NCI-H128 (cell line): ENCODE data around the gene ARHGAP15.

Source experiments
- DNase-seq: peaks from one replicate; lab custom pipeline; 2025; ENCODE audit not compliant: unreplicated experiment; lab: John Stamatoyannopoulos, UW

The ARHGAP15 gene

DNA sequence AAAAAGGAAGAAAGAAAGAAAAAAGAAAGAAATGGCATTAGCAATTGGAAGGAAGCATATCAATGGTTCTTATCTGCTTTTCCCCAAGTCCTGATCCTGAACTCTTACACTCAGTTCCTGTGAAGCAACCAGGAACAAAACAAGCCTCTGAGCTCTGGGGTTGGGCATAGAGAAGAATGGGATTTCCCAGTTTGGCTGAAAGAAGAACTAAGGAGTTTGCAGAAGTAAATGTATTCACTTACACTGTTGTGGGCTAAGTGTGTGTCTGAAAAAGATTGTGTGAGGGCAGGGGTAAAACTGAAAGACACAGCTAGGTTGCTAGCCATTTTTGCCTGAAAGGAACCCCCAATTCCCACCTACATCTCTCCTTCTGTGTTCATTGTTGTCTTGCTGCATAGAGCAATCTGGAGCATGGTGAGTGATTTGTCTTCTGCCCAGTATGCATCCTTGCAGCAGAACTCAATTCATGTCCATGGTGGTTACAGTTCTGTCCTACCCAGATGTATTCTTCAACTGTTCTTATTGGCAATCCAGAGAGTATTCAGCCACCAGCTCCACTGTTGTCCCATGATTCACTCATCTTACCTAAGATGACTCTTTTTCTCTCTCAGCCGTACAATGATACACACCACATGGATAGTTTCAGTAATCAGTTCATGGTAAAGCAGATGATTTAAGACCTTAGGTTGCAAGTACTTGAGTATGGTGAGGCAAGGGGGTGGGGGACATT, 348.7 kb downstream of the ARHGAP15 start:
- DNase-seq, result no peak

DNA sequence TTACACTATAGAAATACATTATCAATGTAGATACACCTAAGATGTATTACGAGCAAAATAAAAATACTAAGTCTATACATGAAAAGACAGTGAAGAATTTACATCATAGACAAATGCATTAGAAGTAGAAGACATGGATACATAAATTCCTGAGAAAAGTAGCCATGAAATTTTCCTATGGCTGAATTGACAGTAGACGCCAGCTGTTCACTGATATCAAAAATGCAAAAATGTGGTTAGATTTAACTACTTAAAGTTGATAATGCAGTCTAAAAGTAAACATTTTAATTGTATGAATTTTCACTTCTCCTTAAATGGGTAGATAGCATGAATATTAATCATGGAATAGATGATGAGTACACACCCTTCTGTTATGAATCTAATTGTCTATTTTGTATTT, 350.9 kb downstream of the ARHGAP15 start:
- no peak for DNase-seq

DNA sequence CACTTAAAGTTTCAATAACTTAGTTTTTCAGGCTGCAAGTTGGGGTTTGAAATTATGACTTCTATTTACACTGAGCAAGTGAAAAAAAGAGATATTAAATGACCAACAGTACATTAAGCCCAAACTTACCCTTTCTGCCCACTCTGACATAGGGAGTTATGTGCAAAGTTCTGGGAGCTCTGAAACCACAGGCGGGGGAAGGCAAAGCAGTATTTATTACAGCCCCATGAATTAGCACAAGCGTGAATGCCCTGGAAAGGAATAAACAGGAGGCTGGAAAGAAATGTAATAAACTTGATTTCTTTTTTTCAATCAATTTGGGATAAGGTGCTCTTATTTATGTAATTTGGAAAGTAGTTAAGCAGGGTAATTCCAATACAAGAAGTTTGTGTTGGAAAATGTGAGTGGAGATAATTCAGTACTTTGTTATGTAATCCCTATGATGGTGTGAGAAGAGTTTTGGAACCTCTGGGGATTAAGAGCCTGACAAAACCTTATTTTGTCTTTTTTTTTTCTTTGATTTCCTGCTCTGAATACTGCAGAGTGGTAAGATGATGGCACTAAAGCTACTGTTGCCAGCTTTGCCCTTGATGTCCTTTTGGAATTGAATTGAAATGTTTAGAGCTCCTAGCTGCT, 351.5 kb downstream of the ARHGAP15 start:
- DNase-seq, result no peak

DNA sequence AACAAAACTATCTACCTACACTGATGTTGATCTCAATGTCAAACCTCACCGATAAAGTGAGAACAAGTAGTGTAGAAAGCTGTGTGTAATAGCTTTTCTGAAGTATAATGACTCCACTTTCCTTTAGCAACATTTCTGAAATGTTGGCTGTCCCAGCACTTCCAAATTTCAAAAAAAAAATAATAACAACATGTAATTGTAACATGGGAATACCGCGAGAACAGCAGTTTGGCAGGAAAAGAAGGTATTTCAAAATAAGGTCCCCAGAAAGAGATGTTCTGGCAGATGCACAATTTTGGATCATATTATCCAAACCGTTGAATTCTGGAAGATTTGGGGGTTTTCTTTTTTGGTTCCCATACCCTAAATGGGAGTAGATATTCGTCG, 352.0 kb downstream of the ARHGAP15 start:
- no peak for DNase-seq

DNA sequence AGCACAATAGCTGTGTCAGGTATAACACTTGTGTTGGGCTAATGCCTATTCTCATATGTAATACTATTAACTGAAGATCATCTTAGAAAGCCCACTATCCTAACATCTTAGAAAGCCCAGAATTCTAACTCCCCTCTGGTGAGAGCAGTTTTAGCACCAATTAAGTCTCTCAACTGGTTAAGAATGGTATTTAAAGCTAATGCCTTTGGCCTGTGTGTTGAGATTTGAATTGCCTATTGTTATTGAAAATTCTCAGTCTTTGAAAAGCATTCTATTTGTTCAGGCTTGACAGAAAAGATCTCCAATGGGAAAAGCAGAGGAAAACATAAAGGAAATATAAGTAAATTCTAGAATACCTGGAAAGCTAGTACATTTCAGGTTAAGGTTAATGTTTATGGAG, 352.5 kb downstream of the ARHGAP15 start:
- no peak for DNase-seq

DNA sequence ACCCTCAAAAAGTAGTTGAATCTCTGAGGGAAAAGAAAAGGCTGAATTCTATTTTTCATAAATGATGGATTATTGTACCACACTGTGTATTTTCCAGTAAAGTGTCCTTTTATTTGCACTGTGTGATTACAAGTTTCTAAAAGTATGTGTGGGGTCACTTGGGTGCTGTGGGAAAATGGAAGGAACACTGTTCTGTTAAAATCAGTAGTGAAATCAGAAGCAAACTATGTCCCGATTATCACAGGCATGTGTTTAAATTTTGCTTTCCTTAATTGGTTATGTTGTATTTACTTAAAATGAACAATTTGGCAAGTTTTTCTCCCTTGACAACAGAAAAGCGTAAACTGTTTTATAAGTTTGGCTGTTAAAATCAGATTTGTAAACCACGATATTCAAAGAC, 353.1 kb downstream of the ARHGAP15 start:
- DNase-seq, result no peak

DNA sequence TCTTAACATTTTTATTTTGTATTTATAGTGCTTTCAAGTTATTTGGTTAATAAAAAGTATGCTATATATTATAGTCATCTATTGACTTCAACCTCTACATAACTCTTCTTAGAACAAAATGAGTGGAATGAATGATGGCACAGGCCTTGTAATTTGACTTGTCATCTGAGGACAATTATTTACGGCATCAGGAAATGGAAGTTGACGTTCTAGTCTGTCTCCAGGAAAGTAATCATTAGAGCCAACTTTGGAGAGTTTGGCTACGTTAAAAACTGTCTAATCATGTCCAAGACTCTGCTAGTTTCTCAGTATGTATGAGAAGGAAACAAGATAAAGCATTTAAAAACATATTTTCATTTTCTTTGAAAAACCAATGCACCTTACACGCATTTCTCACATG, 353.6 kb downstream of the ARHGAP15 start:
- DNase-seq, result no peak

DNA sequence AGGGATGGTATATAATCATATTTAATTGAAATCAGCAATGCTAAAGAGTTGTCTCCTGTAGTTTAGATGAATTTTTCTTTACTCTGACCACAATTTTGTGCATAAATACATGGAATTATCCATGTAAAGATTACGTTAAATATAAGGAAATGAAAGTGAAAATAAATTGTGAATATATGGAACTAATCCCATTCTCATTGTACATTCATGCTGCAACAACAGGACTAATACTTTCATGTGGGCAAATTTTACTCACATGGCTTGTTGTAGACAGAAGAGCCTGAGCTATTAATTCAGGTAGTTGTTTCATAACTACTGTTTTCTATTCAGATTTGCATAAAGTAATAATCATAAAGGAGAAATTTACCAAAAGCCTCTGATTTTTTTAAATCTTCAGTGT, 357.8 kb downstream of the ARHGAP15 start:
- DNase-seq, result no peak

DNA sequence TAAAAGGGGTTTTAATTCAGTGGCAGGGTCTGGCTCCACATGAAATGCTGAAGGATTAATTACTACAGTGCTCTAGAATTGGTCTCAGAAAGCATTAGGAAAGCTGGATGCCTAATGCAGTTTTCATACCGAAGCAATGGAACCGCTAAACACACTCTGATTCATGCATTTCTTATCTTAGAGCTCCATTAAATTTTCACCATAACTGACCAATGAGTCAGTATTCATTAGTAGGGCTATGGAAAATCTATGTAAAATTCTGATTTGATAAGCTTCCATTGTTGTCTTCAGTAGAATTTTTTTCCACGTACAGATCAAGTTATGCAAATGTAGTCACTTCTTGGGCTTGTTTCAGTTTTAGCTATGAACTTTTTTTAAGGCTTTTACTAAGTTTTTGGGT, 359.9 kb downstream of the ARHGAP15 start:
- no peak for DNase-seq

DNA sequence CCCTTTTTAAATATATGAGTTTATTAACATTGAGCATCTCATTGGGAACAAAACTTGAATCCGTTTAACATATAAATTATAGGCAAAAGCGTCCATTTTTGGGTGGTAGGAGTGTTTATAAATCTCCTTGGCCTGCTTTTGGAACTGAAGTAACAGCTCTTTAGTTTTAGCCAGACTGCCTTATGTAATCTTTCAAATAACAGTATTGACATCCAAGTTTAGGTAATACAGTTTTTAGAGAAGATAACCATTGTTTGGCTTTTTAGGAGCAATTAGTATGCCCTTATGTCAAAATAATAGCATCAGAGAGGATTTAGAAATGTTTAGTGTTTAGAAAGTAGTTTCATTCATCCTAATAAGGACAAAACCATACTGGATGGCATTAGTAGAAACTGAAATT, 361.9 kb downstream of the ARHGAP15 start:
- DNase-seq, result no peak

DNA sequence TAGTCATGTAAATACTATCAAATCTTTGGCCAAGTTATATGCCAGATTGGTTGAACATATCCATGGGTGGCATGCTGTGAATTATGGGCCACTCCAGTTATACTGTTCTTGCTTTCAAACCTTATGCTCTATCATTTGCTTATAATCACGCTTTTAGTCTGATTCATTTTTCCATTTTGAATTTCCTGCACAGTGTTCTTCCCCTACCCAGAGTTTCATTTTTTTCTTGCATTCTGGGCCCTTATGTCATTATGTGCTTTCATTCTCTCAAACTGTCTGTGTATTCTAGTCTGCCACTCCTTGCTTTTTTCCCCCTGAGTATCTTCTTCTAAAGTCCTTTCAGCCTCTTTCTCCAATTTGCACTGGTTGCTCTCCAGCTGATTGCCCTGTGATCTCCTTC, 364.1 kb downstream of the ARHGAP15 start:
- DNase-seq, result no peak

DNA sequence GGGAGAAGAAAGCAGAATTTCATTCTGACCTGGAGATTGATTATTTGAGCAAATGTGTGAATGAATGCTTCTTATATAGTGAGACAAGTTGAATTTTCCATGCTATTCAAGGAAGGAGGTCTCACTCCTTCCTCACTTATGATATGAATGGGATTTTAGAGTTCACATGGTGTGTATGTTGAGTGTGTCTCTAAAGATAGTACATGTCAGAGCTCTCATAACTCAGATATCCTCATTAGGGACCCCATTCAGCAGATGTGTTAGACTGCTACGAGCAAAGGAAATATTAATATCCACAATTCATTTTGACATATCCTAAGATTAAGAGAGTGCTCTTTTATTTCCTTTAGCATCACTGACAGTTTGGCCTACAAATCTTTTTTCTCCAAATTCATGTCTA, 368.5 kb downstream of the ARHGAP15 start:
- DNase-seq, result no peak

DNA sequence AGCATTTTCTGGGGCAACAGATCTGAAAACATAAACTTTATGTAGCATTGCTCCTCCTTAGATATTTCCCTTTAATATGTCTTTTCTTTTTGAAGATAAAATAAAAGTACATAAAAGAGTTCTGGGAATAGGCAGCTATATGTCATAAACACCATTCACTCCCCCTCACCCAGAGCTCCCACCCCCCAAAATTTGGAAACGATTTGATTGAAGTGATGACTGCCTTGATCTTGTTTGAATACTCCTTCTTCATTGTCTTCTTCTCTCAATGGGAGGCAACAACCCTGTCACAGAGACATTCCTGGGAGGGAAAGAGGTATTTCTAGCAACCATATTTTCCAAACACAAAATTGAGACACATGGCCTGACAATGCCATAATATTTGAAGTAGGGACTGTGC, 369.3 kb downstream of the ARHGAP15 start:
- no peak for DNase-seq

DNA sequence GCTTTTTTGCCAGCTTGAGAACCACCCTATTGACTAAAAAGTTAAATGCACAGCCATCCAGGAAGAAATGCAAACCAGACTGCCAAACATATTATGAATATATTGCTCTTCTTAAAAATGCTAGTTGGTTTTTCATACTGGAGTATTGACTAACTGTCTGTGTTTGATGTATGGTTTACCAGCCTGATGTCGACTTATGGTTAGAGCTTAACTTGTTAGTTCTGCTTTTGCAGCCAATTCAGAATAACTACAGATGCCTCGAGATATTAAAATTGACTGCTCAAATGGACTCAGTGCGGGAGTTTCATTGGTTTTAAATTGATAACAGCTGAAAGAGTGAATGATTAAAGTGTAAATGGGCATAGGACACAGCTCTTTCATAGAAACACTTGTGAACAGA, 369.8 kb downstream of the ARHGAP15 start:
- DNase-seq, result no peak

DNA sequence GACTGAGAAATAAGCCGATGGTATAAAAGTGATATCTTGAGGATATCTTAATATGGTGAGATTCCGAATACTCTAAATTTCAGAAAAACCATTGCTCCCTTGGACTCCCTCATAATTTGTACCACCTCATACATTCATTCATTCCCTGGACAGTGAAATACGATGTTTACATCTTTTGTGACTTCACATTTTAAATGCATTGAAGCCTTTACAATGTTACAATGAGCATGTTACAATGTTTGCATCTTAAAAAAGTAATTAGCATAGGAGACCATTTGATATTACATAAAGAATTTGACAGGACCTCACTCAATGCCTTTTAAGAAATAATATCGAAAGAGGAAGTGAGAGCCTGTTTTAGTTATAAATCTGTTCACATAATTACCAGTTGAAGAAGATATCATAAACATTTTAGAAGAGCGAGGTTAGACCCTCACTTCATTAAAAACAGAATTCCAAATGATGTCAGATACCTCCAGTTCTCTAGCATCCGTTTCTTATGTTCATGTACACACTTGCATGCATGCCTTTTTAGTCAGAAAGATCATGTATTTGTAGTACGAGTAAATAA, 372.0 kb downstream of the ARHGAP15 start:
- no peak for DNase-seq

DNA sequence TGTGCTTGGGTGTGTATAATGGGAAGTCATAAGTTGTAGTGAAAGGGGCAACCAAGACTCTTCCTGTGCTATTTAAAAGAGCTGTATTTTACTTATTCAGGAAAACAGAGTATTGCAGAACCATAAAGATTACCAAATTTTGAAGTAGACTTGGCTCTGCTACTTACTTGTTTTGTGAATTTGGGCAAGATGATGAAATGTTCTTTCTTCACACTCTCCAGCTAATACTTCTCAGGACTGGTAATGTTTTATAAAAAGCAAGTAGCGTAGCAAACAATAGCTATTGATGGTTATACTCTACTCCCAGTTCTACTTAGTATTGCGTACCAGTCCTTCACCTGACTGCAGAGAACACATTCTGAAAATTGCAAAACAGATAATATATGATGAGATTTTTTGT, 374.1 kb downstream of the ARHGAP15 start:
- no peak for DNase-seq

DNA sequence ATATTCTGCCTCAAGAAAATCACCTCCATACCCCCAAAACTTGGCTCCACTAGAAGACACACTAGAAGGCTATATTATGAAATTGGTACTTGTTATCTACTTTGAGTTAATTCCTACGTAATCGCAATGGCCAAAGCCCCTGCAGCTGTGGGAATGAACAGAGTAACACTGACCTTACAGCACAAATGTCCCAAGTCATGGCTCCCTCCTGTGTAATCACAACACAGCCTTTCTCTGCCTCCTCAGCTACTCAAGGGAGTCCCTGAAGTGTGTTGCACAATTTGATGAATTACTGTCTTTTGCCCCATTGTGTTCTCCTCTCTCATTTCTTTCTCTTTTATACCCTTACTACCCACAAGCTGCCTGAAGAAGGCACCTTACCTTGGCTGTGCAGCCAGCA, 375.2 kb downstream of the ARHGAP15 start:
- DNase-seq, result no peak

DNA sequence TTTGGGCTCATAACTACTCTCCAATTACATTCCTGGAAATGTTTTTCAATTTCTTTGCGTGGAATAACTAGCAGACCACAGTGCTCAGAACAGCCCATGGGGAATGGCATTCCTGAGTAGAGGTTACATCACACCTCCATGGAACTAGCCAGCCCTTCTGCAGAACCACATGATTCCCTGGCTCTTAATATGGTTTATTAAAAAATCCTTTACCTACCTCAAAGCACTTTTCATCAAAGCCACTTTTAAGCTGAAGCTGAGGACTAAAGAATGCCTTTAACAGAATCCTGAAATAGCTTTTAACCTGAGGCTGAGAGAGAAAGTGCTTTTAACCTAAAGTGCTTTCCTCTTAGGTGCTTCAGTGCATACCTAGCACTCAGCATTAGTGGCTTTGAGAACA, 376.3 kb downstream of the ARHGAP15 start:
- DNase-seq, result no peak

DNA sequence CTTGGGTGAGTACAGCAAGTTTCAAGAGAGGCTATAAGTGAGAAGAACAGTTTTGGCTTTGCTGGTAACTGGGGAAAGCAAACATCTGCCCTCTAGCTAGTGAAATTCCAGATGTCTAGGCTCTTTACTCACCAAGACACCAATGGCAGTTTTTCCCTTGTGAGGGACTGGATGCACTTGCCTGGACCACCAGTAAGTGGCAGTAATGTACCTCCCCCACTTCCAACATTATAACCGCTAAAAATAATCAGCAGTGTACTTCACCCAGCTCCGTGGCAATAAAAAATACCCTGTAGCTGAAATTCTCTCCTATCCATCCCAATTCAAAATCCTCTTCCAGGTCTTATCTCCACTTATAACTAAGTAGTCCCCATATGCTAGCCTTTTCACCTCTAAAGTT, 383.9 kb downstream of the ARHGAP15 start:
- DNase-seq, result no peak

DNA sequence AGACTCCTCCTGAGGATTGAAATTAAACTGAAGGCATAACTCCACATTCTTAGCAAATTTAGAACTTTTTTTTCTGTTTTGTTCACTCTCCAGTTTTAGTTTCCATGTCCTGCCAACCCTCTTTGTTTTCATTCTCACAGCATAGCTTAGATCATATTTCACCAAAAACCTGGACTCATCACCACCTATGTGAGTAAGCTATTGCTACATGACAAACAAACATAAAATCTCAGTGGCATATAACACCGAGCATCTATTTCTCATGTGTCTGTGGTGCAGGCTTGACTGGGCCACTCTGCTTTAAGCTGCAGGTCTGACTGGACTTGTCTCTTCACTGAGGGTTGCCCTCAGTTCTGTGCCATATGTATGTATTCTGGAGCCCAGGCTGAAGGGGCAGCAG, 385.2 kb downstream of the ARHGAP15 start:
- DNase-seq, result no peak

DNA sequence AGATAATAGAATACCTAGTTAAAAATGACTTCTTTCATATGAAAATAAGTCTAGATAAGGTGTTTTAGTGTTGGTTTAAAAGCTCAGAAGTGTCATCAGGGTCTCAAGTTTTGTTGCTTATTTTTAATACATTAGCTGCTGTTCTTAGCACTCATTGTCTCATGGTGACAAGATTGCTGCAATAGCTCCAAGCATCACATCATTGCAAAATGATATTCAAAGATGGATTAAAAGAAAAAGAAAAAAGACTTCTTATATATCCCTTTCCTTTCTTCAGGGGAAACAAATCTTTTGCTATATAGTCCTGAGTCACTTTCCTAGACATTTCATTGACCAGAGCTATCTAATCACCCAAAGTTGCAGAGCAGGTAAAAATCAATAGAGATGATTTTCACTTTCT, 386.1 kb downstream of the ARHGAP15 start:
- no peak for DNase-seq

DNA sequence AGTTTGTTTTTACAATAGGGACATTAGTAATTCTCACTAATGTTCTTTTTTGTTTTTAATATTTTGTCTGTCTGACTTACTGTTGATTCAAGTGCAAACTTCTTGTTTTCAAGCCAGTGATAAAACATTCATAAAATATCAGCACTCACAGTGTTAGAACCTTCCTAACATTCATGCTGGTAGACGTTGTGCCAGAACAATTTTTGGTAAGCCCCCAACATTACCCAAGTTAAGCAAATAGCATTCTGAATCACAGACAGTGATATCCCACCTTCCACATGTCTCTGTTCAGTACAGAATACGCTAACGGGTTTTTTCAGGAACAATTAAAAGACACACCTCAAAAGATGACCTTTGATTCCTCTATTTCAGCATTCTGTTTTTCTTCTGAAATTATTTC, 390.3 kb downstream of the ARHGAP15 start:
- DNase-seq, result no peak

DNA sequence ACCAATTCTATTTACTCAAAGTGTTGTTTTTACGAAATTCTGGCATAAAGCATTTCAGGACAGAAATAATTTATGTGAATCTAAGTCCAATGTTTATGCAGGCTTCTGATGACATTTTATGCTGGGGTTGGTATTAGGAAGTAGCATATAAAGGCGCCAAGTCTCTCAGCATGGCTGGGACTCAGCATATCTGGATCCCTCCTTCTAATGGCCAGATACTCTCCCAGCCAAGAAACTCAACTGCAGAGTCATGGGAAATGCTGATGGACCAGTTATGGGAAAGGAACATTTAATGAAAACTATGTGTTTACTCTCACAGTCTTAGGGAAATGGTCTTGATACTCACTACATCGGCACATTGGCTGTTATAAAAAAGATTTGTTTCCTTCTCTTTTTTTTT, 392.2 kb downstream of the ARHGAP15 start:
- no peak for DNase-seq
